C1 segment of cervical spinal cord (tissue), 14 donors: Measurements from ENCODE around the gene COL5A1.
"Not testable (repeated sequence)": the region's sequence is repeated elsewhere in the genome, so short reads cannot be mapped to it uniquely, and the experiment has no call there.

Experiments
- DNase-seq, 14 donors: peaks; one replicate each; lab custom pipeline; 2025; lab: John Stamatoyannopoulos, UW

The COL5A1 gene

DNA sequence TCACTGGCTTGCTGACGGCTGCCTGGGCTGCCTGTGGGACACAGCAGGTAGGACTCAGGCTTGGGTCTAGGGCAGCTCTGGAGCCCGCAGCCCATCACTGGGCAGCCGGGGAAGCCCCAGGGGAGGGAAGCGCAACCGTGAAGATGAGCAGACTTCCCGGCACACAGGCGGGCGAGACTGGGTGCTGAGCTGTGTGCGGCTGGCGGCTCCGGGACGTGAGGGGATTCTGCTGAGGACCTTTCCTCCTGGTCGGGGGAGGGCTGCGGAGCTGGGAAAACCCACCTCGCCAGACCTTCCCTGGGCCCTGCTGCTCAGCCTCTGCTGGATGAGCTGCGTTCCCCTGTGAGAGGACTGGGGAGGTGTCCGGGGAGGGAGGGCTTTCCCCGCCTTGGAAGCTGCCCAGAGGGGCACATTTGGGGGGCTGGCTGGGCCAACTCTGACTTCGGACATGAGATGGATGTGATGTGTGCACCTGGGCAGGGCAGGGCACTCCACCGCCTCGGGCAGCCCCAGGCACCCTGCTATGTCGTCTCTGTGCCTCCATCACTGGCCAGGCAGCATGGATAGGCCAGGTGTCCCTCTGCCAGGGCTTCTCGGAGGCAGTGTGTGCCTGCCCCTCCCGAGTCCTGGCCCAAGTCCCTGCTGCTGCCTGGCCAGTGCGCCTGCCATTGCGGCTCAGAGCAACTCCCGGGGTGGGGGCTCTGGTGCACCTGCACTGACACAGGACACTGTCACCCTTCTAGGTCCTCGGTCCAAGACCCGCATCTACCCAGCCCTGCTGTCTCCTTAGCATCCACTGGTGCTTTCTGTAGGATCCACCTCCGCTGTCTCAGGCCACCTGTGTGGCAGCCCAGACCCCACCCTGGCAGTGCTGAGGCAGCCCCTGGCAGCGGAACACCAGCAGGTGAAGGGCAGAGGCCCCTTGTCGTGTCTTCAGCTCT lies 66.4 kb downstream of the COL5A1 start:
- peak in 1 of 14 donors; percentile 73 for DNase-seq

DNA sequence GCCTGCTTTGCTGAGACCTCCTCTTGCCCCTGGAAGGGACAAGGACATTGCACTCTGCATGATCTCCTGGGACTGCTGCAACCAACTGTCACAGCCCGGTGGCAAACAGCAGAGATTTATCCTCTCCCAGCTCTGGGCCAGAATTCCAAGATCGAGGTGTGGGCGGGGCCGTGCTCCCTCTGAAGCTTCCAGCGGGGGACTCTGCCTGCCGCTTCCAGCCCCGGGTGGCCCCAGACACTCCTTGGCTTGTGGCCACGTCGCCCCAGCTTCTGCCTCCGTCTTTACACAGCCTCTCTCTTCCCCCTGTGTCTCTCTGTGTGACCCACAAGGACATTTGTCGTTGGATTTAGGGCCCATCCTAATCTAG lies 67.1 kb downstream of the COL5A1 start:
- peak in 1 of 14 donors; percentile 59 for DNase-seq

DNA sequence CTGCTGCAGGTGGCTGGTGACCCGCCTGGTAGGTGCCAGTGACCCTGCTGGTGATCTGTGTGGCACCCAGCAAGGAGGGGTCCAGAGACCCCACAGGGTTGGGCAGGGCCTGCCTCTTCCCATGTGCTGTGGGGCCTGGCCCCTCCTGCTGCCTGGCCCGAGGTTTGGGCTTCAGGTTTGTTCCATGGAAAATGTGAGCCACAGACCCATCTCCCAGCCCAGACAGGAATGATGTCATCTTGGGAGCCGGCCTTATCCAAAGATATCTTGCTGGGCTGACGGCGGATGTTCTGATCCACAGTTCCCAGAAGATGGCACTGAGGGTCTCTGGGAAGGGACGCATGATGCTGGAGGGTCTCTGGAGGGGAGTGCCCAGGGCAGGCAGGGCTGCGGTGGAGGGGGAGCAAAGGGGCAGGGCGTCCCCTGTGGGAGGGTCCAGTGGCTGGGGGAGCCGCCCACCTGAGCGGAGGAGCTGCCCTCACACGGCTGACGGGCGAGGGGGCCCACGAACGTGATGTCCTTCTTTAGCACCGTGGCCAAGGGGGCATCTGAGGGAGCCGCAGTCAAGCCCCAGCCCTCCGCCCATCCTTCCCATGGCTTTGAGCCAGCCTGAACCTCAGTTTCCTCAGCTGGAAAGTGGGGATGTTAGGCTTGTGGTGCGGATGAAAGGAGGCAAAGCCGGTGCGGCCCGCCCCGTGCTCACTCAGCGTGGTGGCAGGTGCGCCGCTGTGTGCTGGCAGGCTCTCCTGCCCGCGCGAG lies 68.1 kb downstream of the COL5A1 start:
- DNase-seq: no peak

DNA sequence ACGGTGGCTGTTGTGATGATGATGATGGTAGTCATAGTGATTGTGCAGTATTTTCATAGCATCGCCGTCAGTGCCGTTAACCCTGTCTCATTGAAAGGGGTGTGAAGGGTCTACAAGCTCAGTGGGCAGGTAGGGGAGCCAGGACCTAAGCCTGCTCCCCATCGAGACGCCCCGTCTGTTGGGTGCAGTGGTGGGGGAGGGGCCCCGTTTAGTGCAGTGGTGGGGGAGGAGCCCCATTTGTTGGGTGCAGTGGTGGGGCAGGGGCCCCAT lies 68.6 kb downstream of the COL5A1 start:
- no peak for DNase-seq

DNA sequence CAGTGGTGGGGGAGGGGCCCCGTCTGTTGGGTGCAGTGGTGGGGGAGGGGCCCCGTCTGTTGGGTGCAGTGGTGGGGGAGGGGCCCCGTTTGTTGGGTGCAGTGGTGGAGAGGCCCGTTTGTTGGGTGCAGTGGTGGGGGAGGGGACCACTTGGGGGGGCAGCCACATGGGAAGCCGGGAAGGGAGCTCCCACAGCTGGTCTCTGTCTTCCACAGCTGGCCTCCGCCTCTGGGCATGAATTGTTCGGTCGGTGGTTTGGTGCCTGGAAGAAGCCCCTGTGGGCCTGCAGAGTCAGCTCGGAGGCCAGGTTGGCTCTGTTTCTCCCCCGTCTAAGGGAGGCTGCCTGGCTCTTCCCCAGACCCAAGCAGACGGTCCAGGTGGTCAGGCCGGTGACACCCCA lies 69.3 kb downstream of the COL5A1 start:
- no peak for DNase-seq

DNA sequence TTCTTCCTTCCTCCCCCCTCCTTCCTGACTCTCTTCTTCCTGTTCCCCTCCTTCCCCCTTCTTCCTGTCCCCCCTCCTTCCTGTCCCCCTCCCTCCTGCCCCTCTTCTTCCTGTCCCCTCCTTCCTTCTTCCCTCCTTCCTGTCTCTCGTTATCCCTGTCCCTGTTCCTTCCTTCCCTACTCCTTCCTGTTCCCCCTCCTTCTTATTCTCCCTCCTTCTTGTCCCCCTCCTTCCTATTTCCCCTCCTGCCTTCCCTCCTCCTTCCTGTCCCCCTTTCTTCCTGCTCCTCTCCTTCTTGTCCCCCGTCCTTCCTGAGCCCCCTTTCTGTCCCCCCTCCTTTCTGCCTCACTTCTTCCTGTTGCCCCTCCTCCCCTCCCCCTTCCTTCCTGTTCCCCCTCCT lies 70.6 kb downstream of the COL5A1 start:
- DNase-seq: no peak

DNA sequence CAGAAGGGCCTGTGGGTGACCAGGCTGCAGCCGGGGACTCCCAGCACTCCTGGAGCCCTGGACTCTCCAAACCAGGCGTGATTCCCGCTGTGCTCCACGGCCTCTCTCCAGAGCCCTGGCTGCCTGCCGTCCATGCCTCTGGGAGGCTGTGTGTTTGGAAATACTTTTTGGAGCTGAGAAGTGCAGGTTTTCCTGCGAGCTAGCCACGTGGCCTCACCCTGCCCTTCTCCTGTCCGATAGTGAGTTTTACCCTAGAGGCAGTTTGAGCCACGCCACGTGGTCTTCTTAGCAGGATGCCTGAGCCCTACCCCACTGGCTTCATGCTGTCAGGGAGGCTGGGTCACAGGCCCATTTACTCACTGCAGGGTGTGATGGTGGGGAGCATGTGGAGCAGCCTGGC lies 71.3 kb downstream of the COL5A1 start:
- no peak for DNase-seq

DNA sequence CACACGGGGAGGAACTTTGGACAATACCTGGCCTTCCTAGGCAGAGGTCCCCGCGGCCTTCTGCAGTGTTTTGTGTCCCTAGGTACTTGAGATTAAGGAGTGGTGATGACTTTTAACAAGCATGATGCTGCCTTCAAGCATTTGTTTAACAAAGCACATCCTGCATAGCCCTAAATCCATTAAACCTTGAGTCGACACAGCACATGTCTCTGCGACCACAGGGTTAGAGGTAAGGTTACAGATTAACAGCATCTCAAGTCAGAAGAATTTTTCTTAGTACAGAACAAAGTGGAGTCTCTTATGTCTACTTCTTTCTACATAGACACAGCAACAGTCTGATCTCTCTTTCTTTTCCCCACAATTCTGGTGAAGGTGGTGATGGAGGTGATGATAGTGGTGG lies 73.9 kb downstream of the COL5A1 start:
- not testable (repeated sequence) for DNase-seq

DNA sequence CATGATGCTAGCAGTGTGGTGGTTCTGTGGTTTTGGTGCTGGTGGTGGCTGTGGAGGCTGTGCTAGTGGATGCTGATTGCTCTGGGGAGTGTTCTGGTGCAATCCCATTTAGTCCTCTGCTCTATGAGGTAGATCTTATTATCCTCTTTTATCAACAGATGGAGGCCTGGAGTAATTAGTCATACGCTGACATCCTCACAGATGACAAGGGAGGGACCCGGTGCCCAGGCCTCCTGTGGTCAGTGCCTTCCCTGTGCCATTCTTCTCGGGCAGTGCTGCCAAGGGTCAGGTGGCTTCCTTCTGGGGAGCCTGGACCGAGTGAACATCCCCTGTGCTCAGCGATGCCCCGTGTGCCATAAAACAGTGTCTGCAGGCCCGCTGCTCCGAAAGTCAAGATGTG lies 74.5 kb downstream of the COL5A1 start:
- DNase-seq: peak in 1 of 14 donors; percentile 96

DNA sequence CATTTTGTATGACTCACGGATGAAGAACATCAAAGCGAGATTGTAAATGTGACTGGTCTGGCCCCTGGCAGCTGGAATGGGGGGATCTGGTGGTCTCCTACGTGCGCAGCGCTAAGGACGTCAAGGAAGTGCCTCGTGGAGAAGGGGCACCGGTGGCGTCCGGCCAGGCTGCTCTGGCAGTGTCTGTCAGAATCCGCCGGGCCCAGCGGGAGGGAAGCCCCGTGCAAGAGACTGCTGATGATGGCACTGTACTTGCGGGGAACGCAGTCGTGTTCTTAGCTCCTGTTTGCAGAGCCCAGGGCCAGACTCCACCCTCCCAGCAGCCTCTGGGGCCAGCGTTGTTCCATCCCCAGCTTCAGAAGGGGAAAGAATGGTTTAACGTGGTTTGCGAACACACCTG lies 75.5 kb downstream of the COL5A1 start:
- DNase-seq: no peak

DNA sequence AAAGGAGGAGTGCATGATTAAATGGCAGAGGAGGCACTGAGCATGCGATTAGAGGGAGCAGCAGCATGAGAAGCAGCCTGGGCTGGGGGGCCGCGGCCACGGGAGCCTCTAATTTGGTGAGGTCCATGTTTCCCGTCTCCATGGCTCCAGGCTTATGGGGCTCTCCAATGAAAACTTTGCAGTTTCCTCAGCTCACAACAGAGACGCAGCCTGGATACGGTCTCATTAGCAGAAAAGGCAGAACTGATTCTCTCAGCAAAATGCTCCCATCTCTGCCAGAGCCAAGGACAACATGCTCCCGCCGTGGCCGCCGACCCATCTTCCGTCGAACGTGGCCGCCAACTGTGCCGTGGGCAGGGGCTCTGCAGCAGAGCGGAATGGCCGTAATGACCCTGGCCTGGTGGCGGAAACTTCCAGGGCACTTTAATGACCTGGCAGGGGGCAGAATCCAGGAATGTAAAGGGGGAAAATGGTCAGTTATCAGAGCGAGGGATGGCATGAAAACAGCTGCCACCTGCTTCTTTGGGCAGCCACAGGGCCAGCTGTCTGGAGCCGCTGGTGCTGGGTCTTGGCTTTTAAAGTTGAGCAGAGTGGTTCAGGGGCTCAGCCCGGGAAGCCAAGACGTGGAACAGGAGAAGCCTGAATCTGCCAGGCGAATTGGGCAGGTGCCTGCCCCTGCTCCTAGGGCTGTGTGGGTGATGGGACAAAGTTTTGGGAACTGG lies 76.5 kb downstream of the COL5A1 start:
- peak in 1 of 14 donors; percentile 15 for DNase-seq

DNA sequence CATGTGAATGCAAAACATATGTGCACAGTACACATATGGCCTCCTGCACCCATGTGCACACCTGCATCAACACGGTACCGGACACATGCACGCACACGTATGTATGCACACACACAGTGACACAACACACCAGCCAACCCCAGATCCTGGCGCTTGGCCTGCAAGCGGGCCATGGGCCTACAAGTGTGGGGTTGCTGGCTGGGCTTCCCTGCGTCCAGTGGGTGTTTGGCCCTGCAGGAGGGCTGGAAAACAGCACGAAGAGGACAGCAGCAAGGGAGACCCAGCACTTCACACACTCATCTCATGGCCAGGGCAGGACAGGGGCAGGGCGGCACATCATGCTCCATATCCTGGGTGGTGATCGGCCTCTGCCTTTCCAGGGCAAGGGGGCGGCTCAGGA lies 77.7 kb downstream of the COL5A1 start:
- no peak for DNase-seq

DNA sequence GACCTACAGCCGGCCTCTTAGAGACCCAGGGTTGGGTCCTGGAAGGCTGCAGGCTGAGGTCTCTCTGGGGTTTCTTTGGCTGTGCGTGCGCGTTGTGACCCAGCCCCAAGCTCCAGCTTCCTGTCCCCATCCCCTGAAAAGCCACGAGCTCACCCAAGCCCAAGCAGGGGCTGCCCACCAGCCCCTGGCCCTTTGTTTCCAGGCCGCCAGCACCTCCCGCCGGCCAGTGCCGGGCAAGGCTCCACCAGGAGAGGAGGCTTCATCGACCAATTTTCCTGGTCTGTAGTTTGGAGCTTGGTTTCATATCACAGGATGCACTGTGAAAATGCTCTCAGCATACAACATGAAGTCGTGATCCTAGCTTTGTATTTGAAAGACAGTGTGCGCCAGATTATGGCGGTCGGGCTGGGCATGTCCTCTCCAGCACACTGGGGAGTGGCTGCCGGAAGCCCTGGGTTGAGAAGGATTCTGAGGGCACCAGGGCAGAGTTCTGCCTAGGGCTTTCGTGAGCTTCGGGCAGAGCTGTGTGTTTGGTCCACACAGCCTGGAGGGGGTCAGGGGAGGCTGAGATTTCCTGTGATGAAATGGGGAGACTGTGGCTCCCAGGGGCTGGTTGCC lies 78.6 kb downstream of the COL5A1 start:
- no peak for DNase-seq

DNA sequence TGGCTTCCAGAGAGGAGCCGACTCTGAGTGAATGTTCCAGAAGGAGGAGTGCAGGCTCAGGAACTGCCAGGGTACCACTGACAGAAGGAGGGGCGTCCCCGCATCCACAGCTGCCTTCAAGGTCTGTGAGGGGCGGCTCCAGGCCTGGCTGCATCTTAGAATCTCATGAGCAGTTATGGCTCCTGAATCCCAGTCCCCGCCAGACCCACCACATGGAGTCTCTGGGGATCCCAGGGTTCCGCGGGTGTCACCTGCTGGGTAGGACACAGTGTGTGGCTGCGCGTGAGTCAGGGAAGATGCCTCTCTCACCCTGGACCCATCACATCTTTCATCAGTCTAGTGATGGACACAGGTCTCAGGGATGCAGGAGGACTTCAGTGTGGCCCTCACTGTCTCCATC lies 79.2 kb downstream of the COL5A1 start:
- DNase-seq: no peak

DNA sequence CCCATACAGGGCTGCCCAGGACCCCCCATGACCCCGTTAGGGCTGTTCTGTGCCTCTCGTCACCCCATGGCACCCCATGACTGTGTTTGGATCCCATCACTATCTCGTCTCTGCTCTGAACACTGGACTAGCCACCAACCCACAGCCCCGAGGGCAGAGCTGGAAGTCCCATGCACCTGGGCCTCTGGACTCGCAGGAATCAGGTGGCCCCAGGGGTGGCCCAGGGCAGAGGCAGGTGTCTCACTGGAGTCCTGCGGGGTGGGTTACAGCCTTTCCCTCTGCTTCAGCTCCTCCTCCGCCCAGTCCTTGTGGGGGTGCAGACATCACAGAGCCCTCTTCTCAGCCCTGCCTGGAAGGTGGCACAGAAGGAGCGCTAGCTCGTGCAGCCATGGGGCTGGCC lies 79.7 kb downstream of the COL5A1 start:
- no peak for DNase-seq

DNA sequence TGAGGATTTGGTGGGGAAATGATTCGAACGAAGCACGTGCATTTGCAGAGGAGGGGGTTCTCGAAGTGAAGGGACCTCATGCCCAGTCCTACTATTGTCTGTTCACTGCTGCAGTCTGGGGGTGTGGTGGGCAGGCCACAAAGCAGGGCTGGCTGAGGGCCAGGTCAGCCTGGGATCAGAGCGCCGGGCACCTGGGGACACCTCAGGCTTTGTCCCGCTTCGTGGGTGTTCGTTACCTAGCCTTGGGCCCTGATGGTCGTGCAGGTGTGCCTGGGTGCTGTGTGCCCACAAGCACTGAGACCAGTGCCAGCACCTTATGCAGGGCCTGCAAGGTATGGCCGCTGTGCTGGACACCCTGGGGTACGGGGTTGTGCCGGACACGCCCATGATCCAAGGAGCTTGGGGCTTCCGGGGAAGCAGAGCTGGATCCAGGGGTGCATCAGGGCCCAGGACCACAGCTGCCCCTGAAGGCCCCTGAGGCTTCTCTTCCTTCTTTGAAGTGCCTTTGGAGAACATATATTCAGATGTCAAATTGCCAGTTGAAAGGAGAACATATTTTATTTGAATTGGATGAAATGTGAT lies 80.6 kb downstream of the COL5A1 start:
- no peak for DNase-seq

DNA sequence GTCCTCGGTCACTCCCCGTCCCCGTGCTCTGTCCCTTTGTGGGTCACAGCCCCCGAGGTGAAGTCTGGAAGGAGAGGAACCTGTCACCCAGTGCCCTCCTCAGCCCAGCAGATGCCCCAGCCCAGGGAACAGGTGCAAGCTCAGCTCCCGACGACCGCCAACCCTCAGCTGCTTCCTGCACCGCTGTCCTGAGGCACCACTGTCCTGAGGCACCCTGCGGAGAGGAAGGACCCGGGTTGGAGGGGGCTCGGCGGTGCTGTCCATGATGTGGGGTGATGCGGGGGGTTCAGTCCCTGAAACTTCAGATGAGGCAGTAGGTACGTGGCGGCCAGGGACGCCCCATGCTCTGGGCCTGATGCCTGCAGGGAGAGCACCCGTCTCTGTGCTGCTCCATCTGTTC lies 81.4 kb downstream of the COL5A1 start:
- DNase-seq: no peak

DNA sequence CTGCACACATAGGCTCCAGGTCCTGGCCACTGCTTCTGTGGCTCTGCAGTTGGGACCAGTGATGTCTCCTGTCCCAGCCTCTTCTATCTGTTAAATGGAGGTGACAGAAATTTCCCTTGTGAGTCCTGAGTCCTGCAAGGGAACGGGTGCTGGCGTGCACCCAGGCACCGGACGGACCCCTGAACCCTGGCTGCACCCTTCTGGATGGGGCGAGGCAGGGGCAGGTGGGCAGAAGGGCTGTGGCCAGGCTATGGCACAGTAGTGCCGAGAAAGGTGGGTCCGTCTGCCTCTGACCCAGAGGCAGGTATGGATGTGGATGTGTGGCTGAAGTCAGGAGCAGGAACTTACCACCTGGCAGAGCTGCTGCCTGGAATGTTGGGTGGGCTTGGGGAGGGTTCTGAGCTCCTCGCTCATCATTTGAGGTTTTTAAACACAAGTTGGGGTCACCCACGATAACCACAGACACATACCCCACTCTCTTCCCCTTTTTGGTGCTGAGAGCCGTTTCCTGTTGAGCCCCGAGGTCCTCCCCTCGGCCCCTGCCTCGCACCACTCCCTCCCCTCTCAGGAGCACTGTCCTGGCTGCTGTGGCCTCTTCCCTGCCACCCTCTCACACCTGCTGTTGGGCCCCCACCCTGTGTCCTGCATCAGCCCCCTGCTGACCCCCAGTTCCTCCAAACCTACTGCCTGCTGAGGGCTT lies 82.0 kb downstream of the COL5A1 start:
- DNase-seq: no peak

DNA sequence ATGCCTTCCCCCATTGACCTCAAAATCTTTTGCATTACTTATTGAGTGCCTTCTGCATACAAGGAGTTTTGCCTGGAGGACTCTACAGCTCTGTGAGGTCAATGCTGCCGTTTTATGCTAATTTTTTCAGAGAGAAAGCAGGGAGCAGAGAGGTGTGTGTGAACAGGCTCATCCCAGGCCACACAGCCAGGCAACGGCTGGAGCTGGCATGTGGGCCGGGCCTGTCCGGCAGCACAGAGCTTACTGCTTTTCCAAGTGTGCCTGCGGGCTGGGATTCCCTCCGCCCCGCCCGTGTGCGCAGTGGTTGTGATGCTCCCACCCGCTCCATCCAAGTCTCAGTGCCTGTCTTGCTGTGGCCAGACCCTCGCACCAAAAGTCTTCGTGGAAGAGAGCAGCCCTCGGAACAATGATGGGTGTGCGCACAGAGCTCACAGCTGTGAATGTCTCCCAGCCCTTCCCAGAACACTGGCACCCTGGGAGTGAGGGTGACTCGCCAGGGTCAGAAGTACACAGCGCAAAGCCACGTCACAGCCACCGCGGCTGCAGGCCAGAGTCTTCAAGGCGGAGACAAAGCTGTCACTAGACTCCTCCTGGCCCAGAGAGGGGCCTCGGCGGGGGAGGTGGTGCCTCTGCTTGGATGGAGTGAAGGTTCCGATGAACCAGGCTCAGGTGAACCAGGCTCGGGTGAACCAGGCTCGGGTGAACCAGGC lies 82.8 kb downstream of the COL5A1 start:
- DNase-seq: no peak

DNA sequence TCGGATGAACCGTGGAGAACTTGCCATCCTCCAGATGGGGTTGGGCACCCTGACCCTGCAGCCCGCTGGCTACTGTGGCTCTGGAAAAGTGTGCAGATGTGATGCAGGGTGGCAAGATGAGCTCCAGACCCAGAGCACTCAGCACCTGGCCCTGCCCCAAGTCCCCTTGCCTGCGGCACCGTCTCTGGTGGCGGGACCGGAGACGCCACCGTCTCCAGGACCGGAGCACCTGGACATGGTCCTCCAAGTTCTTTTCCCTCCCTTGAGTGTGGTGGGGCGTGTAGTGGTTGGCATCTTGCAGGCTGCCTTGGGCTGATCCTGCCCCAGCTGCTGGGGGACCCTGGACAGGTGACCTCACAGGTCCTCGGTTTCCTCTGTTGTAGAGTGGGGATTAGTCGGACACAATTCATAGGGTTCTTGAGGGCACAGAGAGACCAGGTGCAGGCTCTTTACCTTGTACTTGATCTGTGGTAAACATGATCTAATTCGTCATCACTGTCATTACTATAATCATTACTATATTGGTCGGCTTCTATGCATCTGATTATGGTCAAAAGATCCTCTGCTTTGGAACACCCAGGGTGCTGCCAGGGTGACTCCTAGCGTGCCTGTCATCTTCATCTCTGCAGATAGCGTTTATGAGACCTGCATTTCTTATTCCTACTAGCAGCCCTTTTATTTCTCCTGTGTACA lies 83.5 kb downstream of the COL5A1 start:
- no peak for DNase-seq
